Mesothelial cell of epicardium (in vitro differentiated cells): ENCODE measurements around the gene PEX19. TPM values are rescaled to one million over a fixed set of nuclear protein-coding genes. Genes with fewer than 3 reads are reported as not detected.
A peak's percentile ranks its signal among the peaks of the same experiment; 100 is the strongest.

Experiments
- DNase-seq, 2 experiments: peaks; one replicate each; pipeline ENCODE4 v3.0.0; 2021; ENCODE audit warnings: low spot score in 2 of 2; ENCODE audit not compliant: unreplicated experiment in 2 of 2
- H3K27ac Mint-ChIP-seq: 2 replicates; pipeline ENCODE4 v1.8.0; 2021; ENCODE audit warnings: mixed read lengths
- H3K27me3 Mint-ChIP-seq: 2 replicates; pipeline ENCODE4 v1.8.0; 2021; ENCODE audit warnings: low read depth, mixed read lengths
- H3K36me3 Mint-ChIP-seq: 2 replicates; pipeline ENCODE4 v1.8.0; 2021; ENCODE audit warnings: mixed read lengths
- H3K4me1 Mint-ChIP-seq: 2 replicates; pipeline ENCODE4 v1.8.0; 2021; ENCODE audit warnings: mixed read lengths
- H3K4me3 Mint-ChIP-seq: 2 replicates; pipeline ENCODE4 v1.8.0; 2021; ENCODE audit warnings: mild to moderate bottlenecking, moderate library complexity, mixed read lengths
- H3K9me3 Mint-ChIP-seq: 2 replicates; pipeline ENCODE4 v1.8.0; 2021; ENCODE audit warnings: mixed read lengths
- total RNA-seq: library from RNA; stranded (reverse); gene quantifications from 3 replicates; pipeline ENCODE4 v1.2.1, GENCODE V29; 2021
- TF ChIP-seq, protein P1 (sequence below): fragments of 200-600 bp; sonication (generic); IDR thresholded peaks from one replicate; pipeline ENCODE4 v1.5.0; 2021; ENCODE audit warnings: antibody characterized with exemption; ENCODE audit not compliant: unreplicated experiment

The PEX19 gene, protein sequence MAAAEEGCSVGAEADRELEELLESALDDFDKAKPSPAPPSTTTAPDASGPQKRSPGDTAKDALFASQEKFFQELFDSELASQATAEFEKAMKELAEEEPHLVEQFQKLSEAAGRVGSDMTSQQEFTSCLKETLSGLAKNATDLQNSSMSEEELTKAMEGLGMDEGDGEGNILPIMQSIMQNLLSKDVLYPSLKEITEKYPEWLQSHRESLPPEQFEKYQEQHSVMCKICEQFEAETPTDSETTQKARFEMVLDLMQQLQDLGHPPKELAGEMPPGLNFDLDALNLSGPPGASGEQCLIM
- total RNA-seq: 50.9 to 53.0 TPM (median 52.8 TPM) in 3 replicates

DNA sequence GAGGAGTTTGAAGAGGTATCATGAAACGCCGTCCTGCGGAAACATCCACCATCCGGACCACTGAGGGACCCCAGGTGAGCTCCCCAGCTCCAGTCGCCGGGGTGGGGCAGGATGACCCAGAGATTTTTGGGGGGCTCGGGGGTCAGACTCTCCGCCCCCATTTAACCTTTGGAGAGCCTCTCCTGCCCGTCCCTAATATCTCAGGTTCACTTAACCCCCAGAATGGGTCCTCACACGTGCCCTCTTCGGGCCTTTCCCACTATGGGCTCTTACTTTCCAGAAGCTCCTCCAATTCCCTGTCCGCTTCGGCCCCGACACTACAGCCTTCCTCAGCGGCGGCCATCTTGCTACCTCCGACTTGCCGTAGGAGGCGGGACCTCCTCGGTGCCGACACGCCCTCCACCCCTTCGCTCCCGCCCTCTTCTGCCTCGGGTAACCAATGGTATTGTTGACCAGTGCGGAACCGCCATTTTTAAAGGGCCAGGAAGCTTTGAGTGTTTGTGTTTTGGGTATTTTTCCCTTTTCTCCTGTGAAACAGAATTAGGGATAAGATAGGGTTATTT is at the start of gene PEX19:
PEX19 (minus strand) TSS at position 352 of the 563 bp plus-strand sequence; CDS start at position 343, 9 bp downstream.
- Mint-ChIP-seq H3K27ac (peak within 1 kb of the TSS; percentile 91), H3K36me3 (peaks cover 25% of the 10 kb centered on the region), H3K9me3 (no peaks in the 10 kb centered on the region), H3K27me3 (no peaks in the 10 kb centered on the region), H3K4me3 (peak within 1 kb of the TSS; percentile 97), H3K4me1 (peaks cover 21% of the 10 kb centered on the region)
- peak; percentile 88 to 95 for DNase-seq
- TF ChIP-seq, protein P1, sequence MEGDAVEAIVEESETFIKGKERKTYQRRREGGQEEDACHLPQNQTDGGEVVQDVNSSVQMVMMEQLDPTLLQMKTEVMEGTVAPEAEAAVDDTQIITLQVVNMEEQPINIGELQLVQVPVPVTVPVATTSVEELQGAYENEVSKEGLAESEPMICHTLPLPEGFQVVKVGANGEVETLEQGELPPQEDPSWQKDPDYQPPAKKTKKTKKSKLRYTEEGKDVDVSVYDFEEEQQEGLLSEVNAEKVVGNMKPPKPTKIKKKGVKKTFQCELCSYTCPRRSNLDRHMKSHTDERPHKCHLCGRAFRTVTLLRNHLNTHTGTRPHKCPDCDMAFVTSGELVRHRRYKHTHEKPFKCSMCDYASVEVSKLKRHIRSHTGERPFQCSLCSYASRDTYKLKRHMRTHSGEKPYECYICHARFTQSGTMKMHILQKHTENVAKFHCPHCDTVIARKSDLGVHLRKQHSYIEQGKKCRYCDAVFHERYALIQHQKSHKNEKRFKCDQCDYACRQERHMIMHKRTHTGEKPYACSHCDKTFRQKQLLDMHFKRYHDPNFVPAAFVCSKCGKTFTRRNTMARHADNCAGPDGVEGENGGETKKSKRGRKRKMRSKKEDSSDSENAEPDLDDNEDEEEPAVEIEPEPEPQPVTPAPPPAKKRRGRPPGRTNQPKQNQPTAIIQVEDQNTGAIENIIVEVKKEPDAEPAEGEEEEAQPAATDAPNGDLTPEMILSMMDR: no peak

DNA sequence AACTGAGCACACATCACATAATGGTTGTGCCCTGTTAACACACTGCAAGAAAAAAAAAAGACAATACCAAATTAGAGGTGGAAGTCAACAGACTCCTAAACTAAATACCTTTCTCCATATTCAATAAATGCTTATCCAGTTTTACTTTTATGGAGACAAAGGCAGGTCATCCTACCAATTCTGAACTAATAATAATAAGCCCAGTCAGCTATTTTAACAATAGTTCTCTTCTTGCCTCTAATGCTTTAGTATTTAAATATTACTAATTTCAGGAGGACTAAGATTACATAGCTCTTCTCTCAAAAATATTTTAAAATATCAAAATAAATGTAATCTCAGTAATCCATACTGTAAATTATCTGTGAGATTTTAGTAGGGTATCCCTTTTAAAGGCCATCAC is 47.6 kb upstream of the PEX19 start:
- Mint-ChIP-seq H3K9me3 (no peaks in the 10 kb centered on the region), H3K36me3 (peaks cover 38% of the 10 kb centered on the region), H3K4me1 (no peaks in the 10 kb centered on the region), H3K4me3 (no peak overlapping the region), H3K27ac (no peak overlapping the region), H3K27me3 (no peaks in the 10 kb centered on the region)
- no peak for DNase-seq
- TF ChIP-seq, protein P1: no peak

DNA sequence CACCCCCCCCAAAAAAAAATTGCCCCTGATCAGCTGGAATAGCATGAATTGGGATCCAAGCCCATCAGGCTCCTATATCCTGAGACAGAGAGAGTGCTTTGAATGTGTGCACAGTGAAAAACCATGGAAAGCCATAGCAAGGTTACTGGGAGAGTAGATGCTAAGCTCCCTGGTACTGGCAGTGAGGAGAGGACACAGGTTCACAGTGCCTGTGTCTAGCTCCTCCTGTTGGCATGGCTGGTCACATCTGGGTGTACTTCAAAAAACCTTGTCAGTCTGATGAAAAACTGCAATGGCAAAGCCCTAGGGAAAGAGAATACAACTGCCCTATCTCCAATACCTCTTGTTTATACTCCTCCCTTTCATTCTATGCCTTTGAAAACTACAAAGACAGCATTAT is 45.2 kb upstream of the PEX19 start:
- Mint-ChIP-seq H3K9me3 (no peaks in the 10 kb centered on the region), H3K36me3 (peaks cover 49% of the 10 kb centered on the region), H3K27ac (no peak overlapping the region), H3K27me3 (no peaks in the 10 kb centered on the region), H3K4me3 (no peak overlapping the region), H3K4me1 (no peaks in the 10 kb centered on the region)
- DNase-seq: no peak
- TF ChIP-seq, protein P1: no peak

DNA sequence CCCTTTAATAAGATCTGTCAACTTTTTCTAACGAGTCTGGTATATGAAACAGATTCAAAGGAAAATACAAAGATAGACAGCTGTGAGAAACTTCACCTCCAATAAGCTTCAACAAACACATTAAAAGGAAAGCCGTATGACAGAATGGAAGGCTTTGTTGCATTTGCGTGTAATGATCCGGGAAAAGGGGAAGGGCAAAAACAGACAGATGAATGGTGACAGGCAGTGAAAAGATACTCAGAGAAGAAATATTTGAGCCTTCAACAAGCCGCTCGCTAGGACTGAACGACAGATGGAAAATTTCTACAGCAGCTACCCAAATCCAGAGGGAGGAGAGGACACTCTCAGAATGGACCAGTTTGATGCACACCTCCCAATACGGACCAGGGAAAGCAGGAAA is 43.3 kb upstream of the PEX19 start:
- no peaks in the 10 kb centered on the region for H3K9me3 Mint-ChIP-seq
- TF ChIP-seq, protein P1: no peak
- no peak overlapping the region for H3K4me3 Mint-ChIP-seq
- DNase-seq: no peak
- no peak overlapping the region for H3K27ac Mint-ChIP-seq
- H3K27me3 Mint-ChIP-seq: no peaks in the 10 kb centered on the region
- H3K4me1 Mint-ChIP-seq: no peaks in the 10 kb centered on the region
- H3K36me3 Mint-ChIP-seq: peaks cover 47% of the 10 kb centered on the region

DNA sequence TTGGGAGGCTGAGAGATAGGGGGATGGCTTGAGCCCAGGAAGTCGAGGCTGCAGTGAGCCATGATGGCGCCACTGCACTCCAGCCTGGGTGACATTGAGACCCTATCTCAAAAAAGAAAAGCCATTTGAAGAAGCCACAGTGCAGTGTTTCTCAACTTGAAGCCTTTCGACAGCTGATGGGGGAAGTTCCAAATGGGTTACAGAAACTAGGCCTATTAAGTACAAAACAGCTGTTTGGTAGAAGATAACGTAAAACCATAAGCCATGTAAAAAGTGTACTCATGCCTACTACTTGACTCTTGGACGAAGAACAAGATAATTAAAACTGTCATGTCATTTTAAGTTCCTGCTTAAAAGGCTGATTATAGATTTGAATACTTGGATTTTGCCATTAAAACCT is 41.5 kb upstream of the PEX19 start:
- no peaks in the 10 kb centered on the region for H3K4me1 Mint-ChIP-seq
- no peaks in the 10 kb centered on the region for H3K9me3 Mint-ChIP-seq
- TF ChIP-seq, protein P1: no peak
- H3K4me3 Mint-ChIP-seq: no peak overlapping the region
- no peak overlapping the region for H3K27ac Mint-ChIP-seq
- DNase-seq: no peak
- no peaks in the 10 kb centered on the region for H3K27me3 Mint-ChIP-seq
- H3K36me3 Mint-ChIP-seq: peaks cover 50% of the 10 kb centered on the region
